ENCODE data around the gene SLC16A12. TPM values are rescaled to one million over a fixed set of nuclear protein-coding genes. Genes with fewer than 3 reads are reported as not detected.

SLC16A12 gene
- total and polyA plus RNA-seq, 10 of the 15 experiments (the other 5 are each of a cell fraction or from before 2014, with no cell fraction given): not detected

DNA sequence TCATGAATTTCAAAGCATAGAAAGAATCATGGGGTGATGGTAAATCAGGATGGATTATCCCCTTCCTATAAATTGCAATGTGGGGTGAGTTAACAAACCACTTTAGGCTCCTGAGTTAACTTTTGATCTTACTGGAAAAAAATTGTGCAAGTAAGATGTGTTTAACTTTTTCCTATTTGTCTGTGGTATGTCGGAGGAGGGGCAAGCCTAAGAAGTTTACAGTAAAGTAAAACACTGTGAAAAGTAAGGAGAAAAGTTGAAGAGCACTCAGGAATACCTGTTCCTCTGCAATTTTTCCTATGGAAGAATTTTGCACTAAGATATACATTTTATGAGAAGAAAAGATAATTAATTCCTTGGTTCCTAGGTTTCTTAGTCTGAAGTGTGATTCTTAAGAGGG, 76.6 kb downstream of the SLC16A12 start (continued):
- TF ChIP-seq, protein P1, sequence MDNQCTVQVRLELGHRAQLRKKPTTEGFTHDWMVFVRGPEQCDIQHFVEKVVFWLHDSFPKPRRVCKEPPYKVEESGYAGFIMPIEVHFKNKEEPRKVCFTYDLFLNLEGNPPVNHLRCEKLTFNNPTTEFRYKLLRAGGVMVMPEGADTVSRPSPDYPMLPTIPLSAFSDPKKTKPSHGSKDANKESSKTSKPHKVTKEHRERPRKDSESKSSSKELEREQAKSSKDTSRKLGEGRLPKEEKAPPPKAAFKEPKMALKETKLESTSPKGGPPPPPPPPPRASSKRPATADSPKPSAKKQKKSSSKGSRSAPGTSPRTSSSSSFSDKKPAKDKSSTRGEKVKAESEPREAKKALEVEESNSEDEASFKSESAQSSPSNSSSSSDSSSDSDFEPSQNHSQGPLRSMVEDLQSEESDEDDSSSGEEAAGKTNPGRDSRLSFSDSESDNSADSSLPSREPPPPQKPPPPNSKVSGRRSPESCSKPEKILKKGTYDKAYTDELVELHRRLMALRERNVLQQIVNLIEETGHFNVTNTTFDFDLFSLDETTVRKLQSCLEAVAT (IDR thresholded peaks at IDR 0.05): no peak
- TF ChIP-seq TCF3 (IDR thresholded peaks at IDR 0.05; ENCODE audit: borderline replicate concordance, insufficient read depth, low read depth, low read length): no peak
- no peak for TF ChIP-seq SUZ12 (IDR thresholded peaks at IDR 0.05; ENCODE audit: unreplicated experiment)
- TF ChIP-seq JUND (IDR thresholded peaks at IDR 0.05; ENCODE audit: low read depth, low read length): no peak

- Histone ChIP-seq H3K9ac (ENCODE audit: control insufficient read depth, insufficient read depth, low read length) (no peak overlapping the region), H2AFZ (ENCODE audit: control insufficient read depth, low read depth, low read length) (no peak overlapping the region), H3K27me3 (replicated peaks in 1 of 2; ENCODE audit: control insufficient read depth in 2 of 2, insufficient read depth in 2 of 2, low read length in 1 of 2) (peaks cover 0 to 2% of the 10 kb centered on the region in 2 experiments; a peak in 2 of 4 replicates), H3K79me2 (ENCODE audit: control insufficient read depth, insufficient read depth, low read length) (no peaks in the 10 kb centered on the region), H3K4me1 (ENCODE audit: control insufficient read depth, insufficient read depth, low read length) (no peaks in the 10 kb centered on the region), H4K20me1 (ENCODE audit: control insufficient read depth, insufficient read depth) (no peaks in the 10 kb centered on the region), H3K4me3 (no peak overlapping the region), H3K36me3 (ENCODE audit: control insufficient read depth in 2 of 2, insufficient read depth in 2 of 2, low read length in 1 of 2) (no peaks in the 10 kb centered on the region), H3K9me3 (replicated peaks; ENCODE audit: control insufficient read depth, insufficient read depth, low read length) (no peaks in the 10 kb centered on the region), H3K4me2 (ENCODE audit: control insufficient read depth, insufficient read depth) (no peak overlapping the region), H3K27ac (ENCODE audit: control insufficient read depth, insufficient read depth) (no peak overlapping the region)
- 72% methylated on average over 3 of the region's 3 CpGs for WGBS (ENCODE audit: insufficient coverage, insufficient replicate concordance, low lambda C conversion rate, missing lambda C conversion rate)
- no peak for ATAC-seq
- DNase-seq (ENCODE audit: low read depth, low spot score): no peak
- CTCF ChIA-PET: no interaction called here
- POLR2A ChIA-PET: no interaction called here
- no peak for TF ChIP-seq HDAC6 (IDR thresholded peaks at IDR 0.05; ENCODE audit: unreplicated experiment)
- TF ChIP-seq ZBTB4 (CRISPR knock-in tag; IDR thresholded peaks at IDR 0.05): no peak
- no TSS peak for BruUV-seq (replicated peaks)
- intact Hi-C loops (cut with micrococcal nuclease; ENCODE audit: unreplicated experiment) (no loop called here), in situ Hi-C loops (cut with MboI) (no loop called here)
- RAD21 ChIA-PET (ENCODE audit: unreplicated experiment): no interaction called here
- no peak for FAIRE-seq
- SMC1A ChIA-PET (ENCODE audit: uncharacterized antibody, unreplicated experiment): interaction anchor here (1.4 to 1.5 kb wide), 2 partner anchors 9 to 35 kb away, joined by 3 read pairs; no protein-coding TSS in a partner anchor
Measured at GRCh38 chr10:89458291-89458690, 77.1 kb downstream of the SLC16A12 start.
